Measurements from ENCODE around the gene C12orf42. TPM values are rescaled to one million over a fixed set of nuclear protein-coding genes. Genes with fewer than 3 reads are reported as not detected.

The C12orf42 gene
- total RNA-seq, 1 experiment from 2014 or later, result not detected

GRCh38 chr12:103369929-103370328 lies 125.8 kb downstream of the C12orf42 start:
- Mint-ChIP-seq H3K4me3 (no peak overlapping the region), H3K4me1 (no peaks in the 10 kb centered on the region), H3K27ac (no peak overlapping the region), H3K9me3 (peaks cover 3 to 4% of the 10 kb centered on the region in 2 experiments; a peak in 4 of 5 replicates), H3K27me3 (ENCODE audit: low read depth) (no peaks in the 10 kb centered on the region; the same call in 1 of the 2 replicates), H3K36me3 (ENCODE audit: insufficient read depth in 1 of 3, low read depth in 3 of 3) (no peaks in the 10 kb centered on the region)
- H2AFZ ChIP-seq (ENCODE audit: low read length), result no peak overlapping the region
- H2AK5ac ChIP-seq (ENCODE audit: insufficient read length, low read length), result no peak overlapping the region
- H3K18ac ChIP-seq (ENCODE audit: insufficient read length, low read depth, low read length), result no peak overlapping the region
- no peak overlapping the region for H3K4me2 ChIP-seq (ENCODE audit: insufficient read depth, insufficient read length, low read length)
- no peak overlapping the region for H3K23ac ChIP-seq (ENCODE audit: insufficient read length, low read depth, low read length)
- H3T11ph ChIP-seq (ENCODE audit: low read length), result no peak overlapping the region
- H3K23me2 ChIP-seq (ENCODE audit: insufficient read length, low read depth, low read length, poor library complexity, severe bottlenecking), result no peaks in the 10 kb centered on the region
- no peak overlapping the region for H2BK20ac ChIP-seq (ENCODE audit: low read depth, low read length, poor library complexity, severe bottlenecking)
- no peak overlapping the region for H2BK120ac ChIP-seq (ENCODE audit: low read depth, low read length, poor library complexity, severe bottlenecking)
- no peak overlapping the region for H2BK15ac ChIP-seq (ENCODE audit: low read depth, low read length)
- H3K9ac ChIP-seq (ENCODE audit: extremely low read depth, insufficient read length, low read length), result no peak overlapping the region
- no peak overlapping the region for H3K14ac ChIP-seq (ENCODE audit: insufficient read depth, low read length)
- H2BK5ac ChIP-seq (ENCODE audit: insufficient read length, low read length), result no peak overlapping the region
- no peaks in the 10 kb centered on the region for H4K20me1 ChIP-seq (ENCODE audit: control insufficient read depth, insufficient read depth, insufficient read length)
- no peak for TF ChIP-seq CTCF (conservative IDR thresholded peaks at IDR 0.05)
- H4K5ac ChIP-seq (ENCODE audit: insufficient read length, low read depth, low read length), result no peak overlapping the region
- DNase-seq, result no peak
- H3K27me3 ChIP-seq (ENCODE audit: insufficient read depth, low read length), result no peaks in the 10 kb centered on the region
- no peaks in the 10 kb centered on the region for H3K79me1 ChIP-seq (ENCODE audit: insufficient read depth, low read depth, low read length, poor library complexity, severe bottlenecking)
- H3K56ac ChIP-seq (ENCODE audit: insufficient read length, low read depth, low read length), result no peak overlapping the region
- H2BK12ac ChIP-seq (ENCODE audit: insufficient read length, low read depth, low read length), result no peak overlapping the region
- no peaks in the 10 kb centered on the region for H3K4me1 ChIP-seq (ENCODE audit: insufficient read depth, low read length)
- WGBS (ENCODE audit: extremely low coverage, insufficient read length, low lambda C conversion rate), result no CpG with 5 or more reads among the region's 1 CpG
- no peaks in the 10 kb centered on the region for H3K9me3 ChIP-seq (ENCODE audit: control insufficient read depth, low read depth, low read length)
- no peak overlapping the region for H3K4ac ChIP-seq (ENCODE audit: low read depth, low read length)
- no peak overlapping the region for H4K91ac ChIP-seq (ENCODE audit: insufficient read length, low read depth, low read length)
- no peak overlapping the region for H4K8ac ChIP-seq (replicated peaks; ENCODE audit: insufficient read length, low read depth, low read length)
- no peaks in the 10 kb centered on the region for H3K79me2 ChIP-seq (ENCODE audit: insufficient read depth, low read length)
- H3K27ac ChIP-seq (ENCODE audit: insufficient read length, low read depth, low read length), result no peak overlapping the region
